ENCODE data around the gene ZDHHC14. TPM values are rescaled to one million over a fixed set of nuclear protein-coding genes. Genes with fewer than 3 reads are reported as not detected.

ZDHHC14 gene
- total RNA-seq, 1 experiment from 2014 or later: 1.7 TPM

DNA sequence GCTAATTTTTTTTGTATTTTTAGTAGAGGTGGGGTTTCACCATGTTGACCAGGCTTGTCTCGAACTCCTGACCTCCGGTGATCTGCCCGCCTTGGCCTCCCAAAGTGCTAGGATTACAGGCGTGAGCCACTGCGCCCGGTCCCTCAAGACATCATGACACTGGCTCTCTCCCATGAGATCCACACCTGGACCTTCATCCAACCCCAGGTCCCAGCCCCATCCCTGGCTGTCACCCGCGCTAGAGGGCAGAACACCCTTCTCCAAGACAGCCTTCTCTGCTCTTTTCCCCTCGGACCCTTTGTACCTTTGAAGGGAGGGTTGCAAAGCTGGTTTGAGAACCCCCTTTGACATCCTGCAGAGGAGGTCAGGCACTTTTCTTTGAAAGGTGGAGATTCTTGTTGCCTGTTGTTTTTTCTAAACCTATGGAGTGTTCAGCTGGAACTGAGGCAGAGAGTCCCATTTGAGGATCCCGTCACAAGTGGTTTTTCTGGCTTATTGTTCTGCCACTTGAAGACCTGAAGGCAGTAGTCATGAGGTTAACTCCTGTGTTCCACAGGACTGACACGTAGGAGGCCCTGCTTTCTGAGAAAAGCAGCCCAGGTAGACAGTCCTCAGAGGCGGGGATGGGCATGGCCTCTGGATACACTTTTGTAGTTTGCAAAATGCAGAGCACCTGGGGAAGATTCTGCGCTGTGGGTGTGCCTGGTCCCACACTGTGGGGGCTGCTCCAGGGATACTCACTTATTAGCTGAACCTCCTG is 270.9 kb downstream of the ZDHHC14 start:
- no peak overlapping the region for H3K4ac ChIP-seq (ENCODE audit: low read depth, low read length)
- H3K4me2 ChIP-seq (ENCODE audit: insufficient read depth, insufficient read length, low read length): no peak overlapping the region
- H3K56ac ChIP-seq (ENCODE audit: insufficient read length, low read depth, low read length): no peak overlapping the region
- Mint-ChIP-seq H3K4me3 (no peak overlapping the region), H3K4me1 (peaks cover 9 to 19% of the 10 kb centered on the region in 2 experiments), H3K9me3 (no peaks in the 10 kb centered on the region), H3K36me3 (ENCODE audit: insufficient read depth in 1 of 3, low read depth in 3 of 3) (no peaks in the 10 kb centered on the region; a peak in 1 of 7 replicates), H3K27ac (peak overlapping the region in 1 of 3 experiments; percentile 78; a peak in 2 of 7 replicates), H3K27me3 (ENCODE audit: low read depth) (peaks cover 5% of the 10 kb centered on the region; the same call in 1 of the 2 replicates)
- H3K27me3 ChIP-seq (ENCODE audit: insufficient read depth, low read length): no peaks in the 10 kb centered on the region
- no peak overlapping the region for H4K8ac ChIP-seq (replicated peaks; ENCODE audit: insufficient read length, low read depth, low read length)
- H2AFZ ChIP-seq (ENCODE audit: low read length): no peak overlapping the region
- no peak overlapping the region for H2AK5ac ChIP-seq (ENCODE audit: insufficient read length, low read length)
- no peaks in the 10 kb centered on the region for H3K9me3 ChIP-seq (ENCODE audit: control insufficient read depth, low read depth, low read length)
- no peaks in the 10 kb centered on the region for H3K4me1 ChIP-seq (ENCODE audit: insufficient read depth, low read length)
- H4K20me1 ChIP-seq (ENCODE audit: control insufficient read depth, insufficient read depth, insufficient read length): no peaks in the 10 kb centered on the region
- no peak overlapping the region for H3K18ac ChIP-seq (ENCODE audit: insufficient read length, low read depth, low read length)
- no peak for DNase-seq
- no peaks in the 10 kb centered on the region for H3K79me2 ChIP-seq (ENCODE audit: insufficient read depth, low read length)
- H2BK20ac ChIP-seq (ENCODE audit: low read depth, low read length, poor library complexity, severe bottlenecking): no peak overlapping the region
- no peak overlapping the region for H4K5ac ChIP-seq (ENCODE audit: insufficient read length, low read depth, low read length)
- no peaks in the 10 kb centered on the region for H3K23me2 ChIP-seq (ENCODE audit: insufficient read length, low read depth, low read length, poor library complexity, severe bottlenecking)
- H4K91ac ChIP-seq (ENCODE audit: insufficient read length, low read depth, low read length): no peak overlapping the region
- no peak overlapping the region for H3T11ph ChIP-seq (ENCODE audit: low read length)
- no CpG with 5 or more reads among the region's 13 CpGs for WGBS (ENCODE audit: extremely low coverage, insufficient read length, low lambda C conversion rate)
- H2BK15ac ChIP-seq (ENCODE audit: low read depth, low read length): no peak overlapping the region
- H3K79me1 ChIP-seq (ENCODE audit: insufficient read depth, low read depth, low read length, poor library complexity, severe bottlenecking): no peaks in the 10 kb centered on the region
- H2BK5ac ChIP-seq (ENCODE audit: insufficient read length, low read length): no peak overlapping the region
- no peak overlapping the region for H3K27ac ChIP-seq (ENCODE audit: insufficient read length, low read depth, low read length)
- TF ChIP-seq, protein P1, sequence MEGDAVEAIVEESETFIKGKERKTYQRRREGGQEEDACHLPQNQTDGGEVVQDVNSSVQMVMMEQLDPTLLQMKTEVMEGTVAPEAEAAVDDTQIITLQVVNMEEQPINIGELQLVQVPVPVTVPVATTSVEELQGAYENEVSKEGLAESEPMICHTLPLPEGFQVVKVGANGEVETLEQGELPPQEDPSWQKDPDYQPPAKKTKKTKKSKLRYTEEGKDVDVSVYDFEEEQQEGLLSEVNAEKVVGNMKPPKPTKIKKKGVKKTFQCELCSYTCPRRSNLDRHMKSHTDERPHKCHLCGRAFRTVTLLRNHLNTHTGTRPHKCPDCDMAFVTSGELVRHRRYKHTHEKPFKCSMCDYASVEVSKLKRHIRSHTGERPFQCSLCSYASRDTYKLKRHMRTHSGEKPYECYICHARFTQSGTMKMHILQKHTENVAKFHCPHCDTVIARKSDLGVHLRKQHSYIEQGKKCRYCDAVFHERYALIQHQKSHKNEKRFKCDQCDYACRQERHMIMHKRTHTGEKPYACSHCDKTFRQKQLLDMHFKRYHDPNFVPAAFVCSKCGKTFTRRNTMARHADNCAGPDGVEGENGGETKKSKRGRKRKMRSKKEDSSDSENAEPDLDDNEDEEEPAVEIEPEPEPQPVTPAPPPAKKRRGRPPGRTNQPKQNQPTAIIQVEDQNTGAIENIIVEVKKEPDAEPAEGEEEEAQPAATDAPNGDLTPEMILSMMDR (conservative IDR thresholded peaks at IDR 0.05): no peak
- no peak overlapping the region for H2BK120ac ChIP-seq (ENCODE audit: low read depth, low read length, poor library complexity, severe bottlenecking)
- no peak overlapping the region for H2BK12ac ChIP-seq (ENCODE audit: insufficient read length, low read depth, low read length)
- H3K14ac ChIP-seq (ENCODE audit: insufficient read depth, low read length): no peak overlapping the region
- H3K9ac ChIP-seq (ENCODE audit: extremely low read depth, insufficient read length, low read length): no peak overlapping the region
- no peak overlapping the region for H3K23ac ChIP-seq (ENCODE audit: insufficient read length, low read depth, low read length)

Measured in H9 (cell line).